H9 (cell line): Measurements from ENCODE around the gene TLR3. TPM values are rescaled to one million over a fixed set of nuclear protein-coding genes. Genes with fewer than 3 reads are reported as not detected.

Experiments used
- DNase-seq: peaks from one replicate; pipeline ENCODE4 v3.0.0-alpha.2; 2017
- H2AFZ ChIP-seq: one replicate; pipeline ENCODE4 v1.6.1; 2013; ENCODE audit warnings: mild to moderate bottlenecking, low read length, control low read depth, moderate library complexity
- H2AK5ac ChIP-seq: 2 replicates; pipeline ENCODE4 v1.6.1; 2013; ENCODE audit warnings: low read length, control low read depth, mixed read lengths; ENCODE audit not compliant: insufficient read length
- H2BK120ac ChIP-seq: one replicate; pipeline ENCODE4 v1.6.1; 2013; ENCODE audit warnings: low read depth, mild to moderate bottlenecking, low read length, control low read depth, inconsistent platforms; ENCODE audit not compliant: poor library complexity, severe bottlenecking
- H2BK12ac ChIP-seq: 2 replicates; pipeline ENCODE4 v1.6.1; 2013; ENCODE audit warnings: low read length, control low read depth, mixed read lengths, low read depth; ENCODE audit not compliant: insufficient read length
- H2BK15ac ChIP-seq: 2 replicates; pipeline ENCODE4 v1.6.1; 2013; ENCODE audit warnings: low read depth, low read length, control low read depth
- H2BK20ac ChIP-seq: one replicate; pipeline ENCODE4 v1.6.1; 2013; ENCODE audit warnings: low read depth, mild to moderate bottlenecking, low read length, control low read depth, inconsistent platforms; ENCODE audit not compliant: poor library complexity, severe bottlenecking
- H2BK5ac ChIP-seq: 2 replicates; pipeline ENCODE4 v1.6.1; 2013; ENCODE audit warnings: low read length, control low read depth, mixed read lengths; ENCODE audit not compliant: insufficient read length
- H3K14ac ChIP-seq: 2 replicates; pipeline ENCODE4 v1.6.1; 2013; ENCODE audit warnings: low read length, control low read depth; ENCODE audit not compliant: insufficient read depth
- H3K18ac ChIP-seq: 2 replicates; pipeline ENCODE4 v1.6.1; 2013; ENCODE audit warnings: low read depth, mild to moderate bottlenecking, mixed read lengths, low read length, control low read depth; ENCODE audit not compliant: insufficient read length
- H3K23ac ChIP-seq: 2 replicates; pipeline ENCODE4 v1.6.1; 2013; ENCODE audit warnings: low read length, control low read depth, mixed read lengths, low read depth; ENCODE audit not compliant: insufficient read length
- H3K23me2 ChIP-seq: 2 replicates; pipeline ENCODE4 v1.6.1; 2013; ENCODE audit warnings: low read depth, mild to moderate bottlenecking, mixed read lengths, low read length, control low read depth; ENCODE audit not compliant: insufficient read length, poor library complexity, severe bottlenecking
- H3K27ac ChIP-seq: 2 replicates; pipeline ENCODE4 v1.5.1; 2013; ENCODE audit warnings: low read length, control low read depth, mixed read lengths, low read depth; ENCODE audit not compliant: insufficient read length
- H3K27me3 ChIP-seq: 2 replicates; pipeline ENCODE4 v1.6.1; 2013; ENCODE audit warnings: low read length, control low read depth, inconsistent platforms; ENCODE audit not compliant: insufficient read depth
- H3K4ac ChIP-seq: 2 replicates; pipeline ENCODE4 v1.6.1; 2013; ENCODE audit warnings: low read depth, mild to moderate bottlenecking, control low read depth, inconsistent platforms, low read length, moderate library complexity
- H3K4me1 ChIP-seq: 2 replicates; pipeline ENCODE4 v1.6.1; 2013; ENCODE audit warnings: low read length, control low read depth, inconsistent platforms; ENCODE audit not compliant: insufficient read depth
- H3K4me2 ChIP-seq: 2 replicates; pipeline ENCODE4 v1.6.1; 2013; ENCODE audit warnings: low read length, control low read depth, mixed read lengths; ENCODE audit not compliant: insufficient read length, insufficient read depth
- H3K56ac ChIP-seq: 2 replicates; pipeline ENCODE4 v1.6.1; 2013; ENCODE audit warnings: low read depth, mild to moderate bottlenecking, mixed read lengths, low read length, control low read depth; ENCODE audit not compliant: insufficient read length
- H3K79me1 ChIP-seq: 2 replicates; pipeline ENCODE4 v1.6.1; 2013; ENCODE audit warnings: low read depth, mild to moderate bottlenecking, moderate library complexity, low read length, control low read depth, inconsistent platforms; ENCODE audit not compliant: insufficient read depth, poor library complexity, severe bottlenecking
- H3K79me2 ChIP-seq: 2 replicates; pipeline ENCODE4 v1.6.1; 2013; ENCODE audit warnings: low read length, control low read depth, inconsistent platforms; ENCODE audit not compliant: insufficient read depth
- H3K9ac ChIP-seq: 2 replicates; pipeline ENCODE4 v1.6.1; 2013; ENCODE audit warnings: low read length, control low read depth, mixed read lengths; ENCODE audit not compliant: insufficient read length; ENCODE audit errors: extremely low read depth
- H3K9me3 ChIP-seq: one replicate; pipeline ENCODE4 v1.6.1; 2013; ENCODE audit warnings: low read depth, low read length, inconsistent platforms; ENCODE audit not compliant: control insufficient read depth
- H3T11ph ChIP-seq: one replicate; pipeline ENCODE4 v1.6.1; 2013; ENCODE audit warnings: mild to moderate bottlenecking, low read length, control low read depth, inconsistent platforms
- H4K20me1 ChIP-seq: one replicate; pipeline ENCODE4 v1.6.1; 2013; ENCODE audit not compliant: control insufficient read depth, insufficient read length, insufficient read depth
- H4K5ac ChIP-seq: 2 replicates; pipeline ENCODE4 v1.6.1; 2013; ENCODE audit warnings: low read depth, mild to moderate bottlenecking, mixed read lengths, low read length, control low read depth; ENCODE audit not compliant: insufficient read length
- H4K8ac ChIP-seq: replicated peaks from 2 replicates; pipeline ENCODE4 v1.6.1; 2013; ENCODE audit warnings: low read length, control low read depth, mixed read lengths, low read depth; ENCODE audit not compliant: insufficient read length
- H4K91ac ChIP-seq: 2 replicates; pipeline ENCODE4 v1.6.1; 2013; ENCODE audit warnings: low read depth, mild to moderate bottlenecking, moderate library complexity, mixed read lengths, low read length, control low read depth; ENCODE audit not compliant: insufficient read length
- H3K27ac Mint-ChIP-seq, 3 experiments: 2 replicates in 2 of 3; 3 replicates in 1 of 3; pipeline ENCODE4 v1.8.0; 2020 to 2021; ENCODE audit warnings: mixed read lengths in 3 of 3, mild to moderate bottlenecking in 1 of 3, moderate library complexity in 1 of 3
- H3K27me3 Mint-ChIP-seq: 2 replicates; pipeline ENCODE4 v1.8.0; 2021; ENCODE audit warnings: low read depth, mild to moderate bottlenecking, moderate library complexity, mixed read lengths
- H3K36me3 Mint-ChIP-seq, 3 experiments: 2 replicates in 2 of 3; 3 replicates in 1 of 3; pipeline ENCODE4 v1.8.0; 2020 to 2021; ENCODE audit warnings: low read depth in 3 of 3, mixed read lengths in 3 of 3; ENCODE audit not compliant: insufficient read depth in 1 of 3
- H3K4me1 Mint-ChIP-seq, 2 experiments: 2 replicates each; pipeline ENCODE4 v1.8.0; 2020; ENCODE audit warnings: mixed read lengths in 2 of 2
- H3K4me3 Mint-ChIP-seq, 2 experiments: 2 replicates in 1 of 2; 3 replicates in 1 of 2; pipeline ENCODE4 v1.8.0; 2020 to 2021; ENCODE audit warnings: mild to moderate bottlenecking in 2 of 2, mixed read lengths in 2 of 2, moderate library complexity in 1 of 2
- H3K9me3 Mint-ChIP-seq, 2 experiments: 2 replicates in 1 of 2; 3 replicates in 1 of 2; pipeline ENCODE4 v1.8.0; 2020; ENCODE audit warnings: mild to moderate bottlenecking in 2 of 2, mixed read lengths in 2 of 2, moderate library complexity in 1 of 2
- CTCF ChIP-seq: fragments of 200-600 bp; sonication (generic); conservative IDR thresholded peaks from 3 replicates; pipeline ENCODE4 v1.8.0; 2021; ENCODE audit warnings: antibody characterized with exemption, mild to moderate bottlenecking
- WGBS: extraction: QIAGEN DNeasy Blood & Tissue Kit; methylation state at CpG from one replicate; pipeline ENCODE4 v1.1.7; 2013; ENCODE audit warnings: missing lambda C conversion rate, low lambda C conversion rate, mixed read lengths; ENCODE audit not compliant: insufficient read length; ENCODE audit errors: extremely low coverage; 5-methylcytosine and 5-hydroxymethylcytosine counted together
- total RNA-seq: library from RNA; stranded (reverse); gene quantifications from 2 replicates; pipeline ENCODE4 v1.2.1, GENCODE V29; 2021

The TLR3 gene
- total RNA-seq, 1 experiment from 2014 or later: 0.92 TPM

- no peak overlapping the region for H2AK5ac ChIP-seq
Measured at GRCh38 chr4:186023975-186024374, 45.0 kb upstream of the TLR3 start.

More at GRCh38 chr4:186023975-186024374, 45.0 kb upstream of the TLR3 start:
- no CpG with 5 or more reads among the region's 14 CpGs for WGBS
- Mint-ChIP-seq H3K27ac (peak overlapping the region in 1 of 3 experiments; percentile 25; a peak in 2 of 7 replicates), H3K9me3 (peaks cover 20 to 21% of the 10 kb centered on the region in 2 experiments), H3K27me3 (peaks cover 2% of the 10 kb centered on the region), H3K4me3 (no peak overlapping the region), H3K36me3 (peaks cover 9 to 29% (median 24%) of the 10 kb centered on the region in 3 experiments), H3K4me1 (peaks cover 31 to 34% of the 10 kb centered on the region in 2 experiments)
- Histone ChIP-seq H2BK120ac (no peak overlapping the region), H3K23me2 (no peaks in the 10 kb centered on the region), H3K79me1 (no peaks in the 10 kb centered on the region), H3T11ph (no peak overlapping the region), H3K23ac (no peak overlapping the region), H3K18ac (no peak overlapping the region), H4K91ac (no peak overlapping the region), H2AFZ (no peak overlapping the region), H3K27me3 (no peaks in the 10 kb centered on the region), H3K4ac (no peak overlapping the region), H3K4me2 (no peak overlapping the region), H3K27ac (no peak overlapping the region), H3K9ac (no peak overlapping the region), H4K20me1 (no peaks in the 10 kb centered on the region), H3K9me3 (no peaks in the 10 kb centered on the region), H3K56ac (no peak overlapping the region), H3K14ac (no peak overlapping the region), H2BK15ac (no peak overlapping the region), H4K8ac (no peak overlapping the region), H3K79me2 (no peaks in the 10 kb centered on the region), H4K5ac (no peak overlapping the region), H3K4me1 (peaks cover 2% of the 10 kb centered on the region; the same call in 1 of the 2 replicates), H2BK5ac (no peak overlapping the region), H2BK12ac (no peak overlapping the region), H2BK20ac (peak overlapping the region; percentile 29)
- DNase-seq: no peak
- TF ChIP-seq CTCF: no peak
